Colonic mucosa (tissue), 4 donors: ENCODE results near the gene CASQ1. TPM values are rescaled to one million over a fixed set of nuclear protein-coding genes. Genes with fewer than 3 reads are reported as not detected.

ENCODE experiments used
- DNase-seq: peaks from one replicate; pipeline ENCODE4 v3.0.0-alpha.2; 2020
- H3K27ac ChIP-seq: fragments of 200-600 bp; one replicate; pipeline ENCODE4 v1.8.0; 2021
- H3K27me3 ChIP-seq: fragments of 200-600 bp; one replicate; pipeline ENCODE4 v1.8.0; 2021
- H3K36me3 ChIP-seq: fragments of 200-600 bp; one replicate; pipeline ENCODE4 v1.8.0; 2021
- H3K4me1 ChIP-seq: fragments of 200-600 bp; one replicate; pipeline ENCODE4 v1.8.0; 2021; ENCODE audit warnings: mild to moderate bottlenecking
- H3K4me3 ChIP-seq: fragments of 200-600 bp; one replicate; pipeline ENCODE4 v1.8.0; 2021
- H3K9ac ChIP-seq, 2 donors: one replicate each; pipeline ENCODE4 v1.7.0; 2013; ENCODE audit warnings: control low read depth in 2 of 2, low read depth in 2 of 2, low read length in 2 of 2
- H3K9me3 ChIP-seq: fragments of 200-600 bp; one replicate; pipeline ENCODE4 v1.8.0; 2021
- CTCF ChIP-seq: fragments of 200-600 bp; IDR thresholded peaks from one replicate; pipeline ENCODE4 v1.8.0; 2022; ENCODE audit warnings: antibody characterized with exemption, mild to moderate bottlenecking
- intact Hi-C: fragments of 100-400 bp; cut with DNase I; formaldehyde crosslinking; loops from one replicate; pipeline ENCODE4 v1.14.1; 2022
- total RNA-seq, 2 donors: library from RNA; stranded (reverse); fragmentation: NEBNext Ultra II Directional in 1 of 2; extraction: Animal tissue kit (Norgen Biotek cat#: 25700) in 1 of 2; gene quantifications; one replicate each; pipeline ENCODE4 v1.2.1, GENCODE V29; 2021
- donor health status: healthy.
- donor health status: DM: no; HTN: no; CAD: no.
- donor health status: DM: no; HTN: no; CAD: no.

CASQ1 gene
- total RNA-seq, 2 donors from 2014 or later, result not detected

DNA sequence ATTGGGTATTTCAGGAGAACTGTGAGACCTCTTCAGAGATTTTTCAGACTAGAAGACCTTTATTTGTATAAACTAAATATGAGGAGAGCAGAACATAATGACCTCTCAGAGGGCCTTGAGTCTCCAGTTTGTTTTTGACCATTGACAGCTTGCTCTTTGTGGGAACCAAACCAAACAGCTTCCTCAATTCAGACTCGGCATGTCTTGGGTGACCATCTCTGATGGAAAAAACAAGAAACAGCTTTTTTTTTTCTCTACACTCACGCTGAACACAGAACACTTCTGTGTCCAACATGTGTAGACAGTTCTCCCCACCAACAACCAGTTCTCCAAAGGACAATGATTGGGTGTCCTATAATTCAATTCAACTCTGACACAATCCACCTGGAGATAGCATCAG lies 27.4 kb upstream of the CASQ1 start:
- no peaks in the 10 kb centered on the region for H3K27me3 ChIP-seq
- TF ChIP-seq CTCF, result no peak
- intact Hi-C loops, result no loop called here
- H3K27ac ChIP-seq, result no peak overlapping the region
- H3K4me3 ChIP-seq, result no peak overlapping the region
- no peaks in the 10 kb centered on the region for H3K4me1 ChIP-seq
- no peaks in the 10 kb centered on the region for H3K9me3 ChIP-seq
- DNase-seq, result no peak
- no peaks in the 10 kb centered on the region for H3K36me3 ChIP-seq
- H3K9ac ChIP-seq, result no peak overlapping the region

DNA sequence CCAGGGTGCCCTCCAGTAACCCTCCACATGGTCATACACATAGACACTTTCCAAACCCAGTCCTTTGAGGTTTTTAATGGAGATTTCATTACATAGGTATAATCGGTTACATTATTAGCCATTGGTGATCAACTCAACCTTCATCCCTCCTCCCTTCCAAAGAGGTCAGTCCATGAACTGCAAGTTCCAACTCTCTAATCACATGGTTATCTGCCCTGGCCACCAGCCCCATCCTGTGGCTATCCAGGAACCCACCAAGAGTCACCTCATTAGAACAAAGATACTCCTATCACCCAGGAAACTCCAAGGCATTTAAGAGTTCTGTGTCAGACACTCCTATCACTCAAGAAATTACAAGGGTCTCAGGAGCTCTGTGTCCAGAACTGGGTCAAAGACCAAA lies 26.8 kb upstream of the CASQ1 start:
- Histone ChIP-seq H3K27ac (no peak overlapping the region), H3K27me3 (no peaks in the 10 kb centered on the region), H3K36me3 (no peaks in the 10 kb centered on the region), H3K9me3 (no peaks in the 10 kb centered on the region), H3K4me1 (no peaks in the 10 kb centered on the region), H3K4me3 (no peak overlapping the region), H3K9ac (no peak overlapping the region)
- TF ChIP-seq CTCF, result no peak
- intact Hi-C loops, result no loop called here
- DNase-seq, result no peak

DNA sequence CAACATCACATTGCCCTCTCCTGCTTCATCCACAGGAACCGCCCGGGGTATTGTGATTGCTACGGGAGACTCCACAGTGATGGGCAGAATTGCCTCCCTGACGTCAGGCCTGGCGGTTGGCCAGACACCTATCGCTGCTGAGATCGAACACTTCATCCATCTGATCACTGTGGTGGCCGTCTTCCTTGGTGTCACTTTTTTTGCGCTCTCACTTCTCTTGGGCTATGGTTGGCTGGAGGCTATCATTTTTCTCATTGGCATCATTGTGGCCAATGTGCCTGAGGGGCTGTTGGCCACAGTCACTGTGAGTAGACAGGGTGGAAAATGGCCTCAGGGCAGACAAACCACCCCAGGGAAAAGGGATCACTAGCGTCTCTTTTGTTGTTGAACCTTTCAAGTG lies 26.3 kb upstream of the CASQ1 start:
- no peak overlapping the region for H3K4me3 ChIP-seq
- H3K9me3 ChIP-seq, result no peaks in the 10 kb centered on the region
- no peak overlapping the region for H3K27ac ChIP-seq
- H3K27me3 ChIP-seq, result no peaks in the 10 kb centered on the region
- H3K36me3 ChIP-seq, result no peaks in the 10 kb centered on the region
- TF ChIP-seq CTCF, result no peak
- H3K4me1 ChIP-seq, result no peaks in the 10 kb centered on the region
- H3K9ac ChIP-seq, result no peak overlapping the region
- no peak for DNase-seq
- intact Hi-C loops, result no loop called here

GRCh38 chr1:160166166-160166868 lies 24.1 kb upstream of the CASQ1 start:
- Histone ChIP-seq H3K9ac (no peak overlapping the region), H3K4me1 (no peaks in the 10 kb centered on the region), H3K4me3 (no peak overlapping the region), H3K27ac (no peak overlapping the region), H3K36me3 (no peaks in the 10 kb centered on the region), H3K9me3 (no peaks in the 10 kb centered on the region), H3K27me3 (no peaks in the 10 kb centered on the region)
- intact Hi-C loops, result no loop called here
- no peak for TF ChIP-seq CTCF
- no peak for DNase-seq

- no peaks in the 10 kb centered on the region for H3K4me1 ChIP-seq
- TF ChIP-seq CTCF, result no peak
- intact Hi-C loops, result no loop called here
These were observed 23.3 kb upstream of the CASQ1 start for GRCh38 chr1:160167056-160167455.

More at GRCh38 chr1:160167056-160167455, 23.3 kb upstream of the CASQ1 start:
- H3K9ac ChIP-seq, result no peak overlapping the region
- DNase-seq, result no peak
- no peak overlapping the region for H3K4me3 ChIP-seq
- H3K27ac ChIP-seq, result no peak overlapping the region
- H3K9me3 ChIP-seq, result no peaks in the 10 kb centered on the region
- no peaks in the 10 kb centered on the region for H3K36me3 ChIP-seq
- H3K27me3 ChIP-seq, result no peaks in the 10 kb centered on the region
